DND-41 (cell line): ENCODE measurements around the gene NKD1.

Experiments
- ATAC-seq: fragments of 200-7000 bp; cut with Tn5 transposase; 3 replicates; pipeline ENCODE4 v1.9.1; 2021; ENCODE audit warnings: low read depth; ENCODE audit not compliant: insufficient read depth
- DNase-seq: peaks from one replicate; pipeline ENCODE4 v3.0.0-alpha.2; 2020
- H2AFZ ChIP-seq: 2 replicates; pipeline ENCODE4 v1.6.0; 2012; ENCODE audit warnings: low read depth, low read length
- H3K27ac ChIP-seq: 2 replicates; pipeline ENCODE4 v1.5.1; 2012; ENCODE audit warnings: low read length, inconsistent platforms
- H3K27me3 ChIP-seq: fragments of 200-600 bp; sonication (generic); 2 replicates; pipeline ENCODE4 v1.6.0; 2012; ENCODE audit warnings: low read length, mild to moderate bottlenecking, inconsistent platforms; ENCODE audit not compliant: insufficient read depth, poor library complexity
- H3K36me3 ChIP-seq: 2 replicates; pipeline ENCODE4 v1.5.1; 2012; ENCODE audit warnings: low read length, inconsistent platforms; ENCODE audit not compliant: insufficient read depth
- H3K4me1 ChIP-seq: 2 replicates; pipeline ENCODE4 v1.5.1; 2012; ENCODE audit warnings: mild to moderate bottlenecking, low read length; ENCODE audit not compliant: insufficient read depth
- H3K4me2 ChIP-seq: 2 replicates; pipeline ENCODE4 v1.6.0; 2012; ENCODE audit warnings: mild to moderate bottlenecking, moderate library complexity, low read length, inconsistent platforms; ENCODE audit not compliant: insufficient read depth
- H3K4me3 ChIP-seq, 2 experiments: fragments of 200-600 bp in 1 of 2; shearing (Covaris generic) in 1 of 2; 2 replicates each; pipeline ENCODE4 v1.5.1; 2012 to 2016; ENCODE audit warnings: inconsistent platforms in 2 of 2, low read length in 2 of 2, mild to moderate bottlenecking in 2 of 2, low read depth in 1 of 2, moderate library complexity in 1 of 2
- H3K79me2 ChIP-seq: 2 replicates; pipeline ENCODE4 v1.6.0; 2012; ENCODE audit warnings: low read length, inconsistent platforms; ENCODE audit not compliant: insufficient read depth
- H3K9ac ChIP-seq: 2 replicates; pipeline ENCODE4 v1.6.0; 2012; ENCODE audit warnings: low read depth, mild to moderate bottlenecking, inconsistent platforms, low read length, moderate library complexity
- H3K9me3 ChIP-seq: 2 replicates; pipeline ENCODE4 v1.5.1; 2012; ENCODE audit warnings: low read length, moderate library complexity, mild to moderate bottlenecking, inconsistent platforms; ENCODE audit not compliant: insufficient read depth, severe bottlenecking
- H4K20me1 ChIP-seq: 2 replicates; pipeline ENCODE4 v1.6.0; 2012; ENCODE audit warnings: low read length; ENCODE audit not compliant: insufficient read depth
- EZH2 ChIP-seq: IDR thresholded peaks from 3 replicates; pipeline ENCODE4 v1.6.1; 2012; ENCODE audit warnings: borderline replicate concordance, low read depth, mild to moderate bottlenecking, moderate library complexity, low read length, inconsistent platforms; ENCODE audit not compliant: severe bottlenecking
- TF ChIP-seq, protein P1 (sequence below): IDR thresholded peaks from 2 replicates; pipeline ENCODE4 v1.5.1; 2012; ENCODE audit warnings: borderline replicate concordance, low read length, moderate library complexity, mild to moderate bottlenecking; ENCODE audit not compliant: poor library complexity, severe bottlenecking; ENCODE audit errors: extremely low read depth

Gene NKD1

DNA sequence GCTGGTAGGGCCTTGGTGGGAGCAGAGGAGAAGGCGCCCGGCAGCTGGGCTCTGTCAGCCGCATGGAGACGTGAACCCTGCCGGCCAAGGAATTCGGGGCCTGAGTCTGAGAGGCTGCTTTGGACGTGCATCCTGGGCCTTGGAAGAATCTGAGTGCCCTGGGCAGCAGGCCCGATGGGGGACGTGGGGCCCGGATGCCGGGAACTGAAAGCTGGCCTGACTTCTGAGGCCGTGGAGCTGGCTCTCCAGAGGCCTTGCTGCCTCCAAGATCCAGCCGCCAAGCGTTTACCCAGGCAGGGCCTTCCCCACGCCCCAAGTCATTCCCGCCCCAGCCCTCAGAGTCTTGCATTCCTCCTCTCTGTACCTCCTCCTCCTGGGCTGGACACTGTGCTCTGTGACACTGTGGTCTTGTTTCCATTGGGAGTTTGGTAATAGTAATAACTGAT, 37.2 kb downstream of the NKD1 start:
- Histone ChIP-seq H3K4me3 (no peak overlapping the region), H3K4me2 (no peak overlapping the region), H4K20me1 (0 out of 2 replicates have a peak, but pooled peaks cover 2% of the 10 kb centered on the region), H3K36me3 (no peaks in the 10 kb centered on the region), H3K27ac (no peak overlapping the region), H3K9ac (no peak overlapping the region), H3K4me1 (no peaks in the 10 kb centered on the region), H3K79me2 (no peaks in the 10 kb centered on the region), H3K27me3 (peaks cover 8% of the 10 kb centered on the region), H2AFZ (no peak overlapping the region), H3K9me3 (no peaks in the 10 kb centered on the region)
- DNase-seq (no peak), ATAC-seq (no peak)
- TF ChIP-seq, protein P1, sequence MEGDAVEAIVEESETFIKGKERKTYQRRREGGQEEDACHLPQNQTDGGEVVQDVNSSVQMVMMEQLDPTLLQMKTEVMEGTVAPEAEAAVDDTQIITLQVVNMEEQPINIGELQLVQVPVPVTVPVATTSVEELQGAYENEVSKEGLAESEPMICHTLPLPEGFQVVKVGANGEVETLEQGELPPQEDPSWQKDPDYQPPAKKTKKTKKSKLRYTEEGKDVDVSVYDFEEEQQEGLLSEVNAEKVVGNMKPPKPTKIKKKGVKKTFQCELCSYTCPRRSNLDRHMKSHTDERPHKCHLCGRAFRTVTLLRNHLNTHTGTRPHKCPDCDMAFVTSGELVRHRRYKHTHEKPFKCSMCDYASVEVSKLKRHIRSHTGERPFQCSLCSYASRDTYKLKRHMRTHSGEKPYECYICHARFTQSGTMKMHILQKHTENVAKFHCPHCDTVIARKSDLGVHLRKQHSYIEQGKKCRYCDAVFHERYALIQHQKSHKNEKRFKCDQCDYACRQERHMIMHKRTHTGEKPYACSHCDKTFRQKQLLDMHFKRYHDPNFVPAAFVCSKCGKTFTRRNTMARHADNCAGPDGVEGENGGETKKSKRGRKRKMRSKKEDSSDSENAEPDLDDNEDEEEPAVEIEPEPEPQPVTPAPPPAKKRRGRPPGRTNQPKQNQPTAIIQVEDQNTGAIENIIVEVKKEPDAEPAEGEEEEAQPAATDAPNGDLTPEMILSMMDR = no peak
- TF ChIP-seq EZH2 = no peak

DNA sequence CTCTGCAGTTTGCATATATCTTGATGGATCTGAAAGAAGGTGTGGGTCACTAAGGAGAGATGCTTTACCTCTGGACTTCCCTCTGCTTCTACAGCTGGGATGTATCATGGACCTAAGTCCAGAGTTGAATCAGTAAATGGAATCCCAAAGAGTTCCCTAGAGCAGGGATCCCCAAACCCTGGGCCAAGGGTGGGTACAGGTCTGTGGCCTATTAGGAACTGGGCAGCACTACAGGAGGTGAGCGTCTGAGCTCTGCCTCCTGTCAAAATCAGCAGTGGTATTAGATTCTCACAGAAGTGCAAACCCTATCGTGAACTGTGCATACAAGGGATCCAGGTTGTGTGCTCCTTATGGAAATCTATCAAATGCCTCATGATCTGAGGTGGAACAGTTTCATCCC, 39.3 kb downstream of the NKD1 start:
- DNase-seq (no peak), ATAC-seq (no peak)
- Histone ChIP-seq H3K4me1 (no peaks in the 10 kb centered on the region), H3K9ac (no peak overlapping the region), H3K79me2 (no peaks in the 10 kb centered on the region), H3K9me3 (no peaks in the 10 kb centered on the region), H3K4me2 (no peak overlapping the region), H3K27me3 (no peaks in the 10 kb centered on the region), H3K4me3 (no peak overlapping the region), H3K36me3 (no peaks in the 10 kb centered on the region), H3K27ac (no peak overlapping the region), H4K20me1 (0 out of 2 replicates have a peak, but pooled peaks cover 2% of the 10 kb centered on the region), H2AFZ (no peak overlapping the region)
- TF ChIP-seq EZH2 = no peak
- TF ChIP-seq, protein P1 = no peak

DNA sequence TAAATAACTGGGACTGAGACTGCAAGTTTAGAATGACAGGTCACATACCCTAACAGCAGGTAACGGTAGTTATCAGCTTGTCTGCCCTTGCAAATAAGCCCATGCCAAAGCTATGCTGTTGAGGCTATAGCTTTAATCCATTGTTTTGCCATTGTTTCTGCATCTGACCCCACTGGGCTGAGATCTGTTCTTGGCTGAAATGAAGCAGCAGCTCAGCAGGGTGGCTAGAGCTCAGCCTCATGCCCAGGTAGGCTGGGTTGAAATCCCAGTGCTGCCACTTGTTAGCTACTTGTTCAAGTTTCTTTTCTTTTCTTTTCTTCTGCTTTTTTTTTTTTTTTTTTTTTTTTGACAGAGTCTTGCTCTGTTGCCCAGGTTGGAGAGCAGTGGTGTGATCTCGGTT, 40.1 kb downstream of the NKD1 start:
- Histone ChIP-seq H3K79me2 (no peaks in the 10 kb centered on the region), H3K36me3 (no peaks in the 10 kb centered on the region), H4K20me1 (0 out of 2 replicates have a peak, but pooled peaks cover 2% of the 10 kb centered on the region), H2AFZ (no peak overlapping the region), H3K4me1 (no peaks in the 10 kb centered on the region), H3K9ac (no peak overlapping the region), H3K27ac (no peak overlapping the region), H3K4me2 (no peak overlapping the region), H3K9me3 (no peaks in the 10 kb centered on the region), H3K27me3 (no peaks in the 10 kb centered on the region), H3K4me3 (no peak overlapping the region)
- DNase-seq (no peak), ATAC-seq (no peak)
- no peak for TF ChIP-seq EZH2
- TF ChIP-seq, protein P1 = no peak

DNA sequence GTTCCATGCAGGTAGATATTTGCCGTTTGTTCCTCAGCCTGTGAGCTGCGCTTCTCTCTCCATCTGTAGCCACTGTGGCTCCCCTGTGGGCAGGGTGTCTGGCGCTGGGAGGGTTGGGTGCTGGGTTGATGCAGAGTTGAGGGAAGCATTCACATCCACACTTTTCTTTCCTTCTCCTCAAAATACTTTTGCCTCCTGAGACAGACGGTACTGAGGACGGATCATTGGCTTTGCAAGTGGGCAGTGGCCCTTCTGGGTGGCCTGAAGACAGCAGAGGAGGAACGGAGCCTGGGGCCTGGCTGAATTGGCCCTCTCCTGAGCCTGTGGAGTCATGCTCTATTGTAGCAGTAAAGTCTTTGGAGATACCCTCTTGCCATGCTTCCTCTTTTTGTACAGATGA, 43.0 kb downstream of the NKD1 start:
- no peak overlapping the region for H3K4me3 ChIP-seq
- H2AFZ ChIP-seq = no peak overlapping the region
- TF ChIP-seq, protein P1 = no peak
- TF ChIP-seq EZH2 = no peak
- H4K20me1 ChIP-seq = no peaks in the 10 kb centered on the region
- H3K27me3 ChIP-seq = peaks cover 2% of the 10 kb centered on the region
- H3K9me3 ChIP-seq = no peaks in the 10 kb centered on the region
- no peaks in the 10 kb centered on the region for H3K36me3 ChIP-seq
- no peaks in the 10 kb centered on the region for H3K79me2 ChIP-seq
- no peaks in the 10 kb centered on the region for H3K4me1 ChIP-seq
- ATAC-seq = no peak
- no peak overlapping the region for H3K9ac ChIP-seq
- H3K27ac ChIP-seq = no peak overlapping the region
- no peak overlapping the region for H3K4me2 ChIP-seq
- DNase-seq = no peak
